Stimulated activated CD4-positive, alpha-beta T cell treated with anti-CD3 and anti-CD28 coated beads, TNF-alpha, amount 100 ng/mL, for 48 hours (primary cell): ENCODE results near the gene ZC3H12A.
A peak's percentile ranks its signal among the peaks of the same experiment; 100 is the strongest.

ENCODE experiments used
- DNase-seq, 3 donors: peaks; one replicate each; pipeline ENCODE4 v3.0.0-alpha.2; 2020; ENCODE audit warnings: low read depth in 3 of 3

The ZC3H12A gene

GRCh38 chr1:37478890-37479254 lies 4.5 kb downstream of the ZC3H12A start:
- no peak for DNase-seq

- DNase-seq = peak; percentile 81 to 90 (median 90)
These were observed 5.1 kb downstream of the ZC3H12A start for GRCh38 chr1:37479255-37480124.

DNA sequence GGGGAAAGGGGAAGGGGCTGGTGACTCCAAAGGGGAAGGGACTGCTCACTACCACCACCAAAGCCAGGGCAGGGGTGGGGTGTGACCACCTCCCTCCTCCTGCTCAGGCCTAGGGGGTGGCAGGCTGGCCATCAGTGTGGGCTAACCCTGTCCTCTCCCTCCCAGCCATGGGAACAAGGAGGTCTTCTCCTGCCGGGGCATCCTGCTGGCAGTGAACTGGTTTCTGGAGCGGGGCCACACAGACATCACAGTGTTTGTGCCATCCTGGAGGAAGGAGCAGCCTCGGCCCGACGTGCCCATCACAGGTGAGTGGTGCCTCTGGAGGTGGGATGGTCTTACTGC lies 5.7 kb downstream of the ZC3H12A start:
- DNase-seq = no peak

GRCh38 chr1:37480581-37481288 lies 6.4 kb downstream of the ZC3H12A start:
- DNase-seq = no peak

GRCh38 chr1:37481289-37482003 lies 7.1 kb downstream of the ZC3H12A start:
- DNase-seq = peak in 1 of 3 donors; percentile 30

- no peak for DNase-seq
These were observed 7.8 kb downstream of the ZC3H12A start for GRCh38 chr1:37482004-37482785.

DNA sequence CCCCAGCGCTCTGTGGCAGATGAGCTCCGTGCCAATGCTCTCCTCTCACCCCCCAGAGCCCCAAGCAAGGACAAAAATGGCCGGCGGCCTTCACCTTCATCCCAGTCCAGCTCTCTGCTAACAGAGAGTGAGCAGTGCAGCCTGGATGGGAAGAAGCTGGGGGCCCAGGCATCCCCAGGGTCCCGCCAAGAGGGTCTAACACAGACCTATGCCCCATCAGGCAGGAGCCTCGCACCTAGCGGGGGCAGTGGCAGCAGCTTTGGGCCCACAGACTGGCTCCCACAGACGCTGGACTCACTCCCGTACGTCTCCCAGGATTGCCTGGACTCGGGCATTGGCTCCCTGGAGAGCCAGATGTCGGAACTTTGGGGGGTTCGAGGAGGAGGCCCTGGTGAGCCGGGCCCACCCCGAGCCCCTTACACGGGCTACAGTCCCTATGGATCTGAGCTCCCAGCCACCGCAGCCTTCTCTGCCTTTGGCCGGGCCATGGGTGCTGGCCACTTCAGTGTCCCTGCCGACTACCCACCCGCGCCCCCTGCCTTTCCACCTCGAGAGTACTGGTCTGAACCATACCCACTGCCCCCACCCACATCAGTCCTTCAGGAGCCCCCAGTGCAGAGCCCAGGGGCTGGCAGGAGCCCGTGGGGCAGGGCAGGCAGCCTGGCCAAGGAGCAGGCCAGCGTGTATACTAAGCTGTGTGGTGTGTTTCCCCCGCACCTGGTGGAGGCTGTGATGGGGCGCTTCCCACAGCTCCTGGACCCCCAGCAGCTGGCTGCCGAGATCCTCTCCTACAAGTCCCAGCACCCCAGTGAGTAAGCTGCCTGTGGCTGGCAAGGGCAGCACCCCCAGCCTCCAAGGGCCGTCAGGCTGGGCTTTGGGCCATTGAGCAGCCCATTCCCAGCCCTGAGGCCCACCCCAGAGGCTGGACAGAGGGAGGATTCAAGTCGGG lies 8.7 kb downstream of the ZC3H12A start:
- no peak for DNase-seq

GRCh38 chr1:37483785-37484184 lies 9.4 kb downstream of the ZC3H12A start:
- DNase-seq = no peak

DNA sequence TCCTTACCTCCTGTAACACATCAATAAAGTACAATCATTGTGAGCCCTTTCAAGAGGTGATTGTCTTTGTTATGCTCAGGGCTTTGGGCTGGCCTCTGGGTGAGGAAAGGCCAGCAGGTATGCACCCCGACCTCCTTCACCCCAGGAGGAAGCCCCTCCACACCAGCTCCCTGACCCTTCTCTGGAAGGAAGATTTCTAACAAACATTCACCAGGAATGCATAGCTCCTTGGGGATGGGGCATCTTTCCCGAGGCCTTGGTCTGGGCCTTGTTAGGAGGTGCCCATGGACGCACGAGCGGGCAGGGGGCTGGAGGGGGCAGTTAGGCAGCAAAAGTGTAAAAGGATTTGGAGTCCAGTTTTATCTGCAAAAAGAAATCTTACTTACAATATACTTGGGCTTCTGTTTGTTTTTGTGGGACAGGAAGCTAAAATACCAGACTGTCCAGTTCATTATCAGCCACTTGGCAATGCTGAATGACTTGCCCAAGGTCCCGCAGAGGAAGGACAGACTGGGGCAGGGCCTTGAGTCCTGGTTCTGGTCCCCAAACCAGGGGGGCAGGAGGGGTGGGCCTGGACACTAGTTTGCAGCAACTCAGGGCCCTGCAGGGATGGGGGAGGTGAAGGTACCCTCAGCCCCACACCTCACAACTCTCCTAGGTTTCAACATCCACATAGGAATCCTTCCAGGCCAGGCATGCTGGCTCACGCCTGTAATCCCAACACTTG lies 10.1 kb downstream of the ZC3H12A start:
- DNase-seq = no peak

GRCh38 chr1:37485902-37486679 lies 11.7 kb downstream of the ZC3H12A start:
- no peak for DNase-seq

- peak in 2 of 3 donors; percentile 51 to 68 for DNase-seq
These were observed 12.6 kb downstream of the ZC3H12A start for GRCh38 chr1:37486680-37487618.

- no peak for DNase-seq
These were observed 13.2 kb downstream of the ZC3H12A start for GRCh38 chr1:37487619-37487984.

DNA sequence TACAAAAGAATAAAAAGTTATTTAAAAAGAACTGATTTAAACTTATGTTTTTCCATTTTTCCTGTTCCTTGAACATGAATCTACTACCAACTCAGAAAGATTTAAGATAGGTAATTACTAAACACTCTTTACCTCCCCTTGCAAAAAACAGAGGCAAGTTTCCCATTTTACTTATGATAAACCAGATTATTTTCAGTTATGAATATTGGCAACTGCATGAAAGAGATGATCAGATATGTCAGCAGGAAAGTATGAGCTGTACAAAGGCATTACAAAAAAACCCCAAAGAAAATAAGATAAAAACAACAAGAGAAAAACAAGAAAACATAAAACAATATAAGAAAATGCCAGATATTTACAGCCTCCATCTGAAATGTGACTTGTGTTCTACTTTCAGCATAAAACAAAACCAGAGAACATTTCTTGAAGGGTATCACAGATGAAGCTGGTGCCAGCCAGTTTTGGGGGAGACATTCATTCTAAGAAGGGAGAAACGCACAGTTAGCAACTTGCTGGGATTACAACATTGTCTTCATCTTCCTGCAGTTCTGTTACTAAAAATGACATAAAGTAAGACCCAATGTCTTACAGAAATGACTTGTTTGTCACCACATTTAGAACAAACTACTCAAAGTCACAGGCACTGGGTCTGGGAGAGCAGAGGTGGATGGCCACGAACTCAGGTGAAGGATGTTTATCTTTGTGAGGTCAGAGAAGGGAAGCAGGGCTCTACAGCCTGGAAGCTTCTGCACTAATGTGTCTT lies 19.1 kb downstream of the ZC3H12A start:
- no peak for DNase-seq

DNA sequence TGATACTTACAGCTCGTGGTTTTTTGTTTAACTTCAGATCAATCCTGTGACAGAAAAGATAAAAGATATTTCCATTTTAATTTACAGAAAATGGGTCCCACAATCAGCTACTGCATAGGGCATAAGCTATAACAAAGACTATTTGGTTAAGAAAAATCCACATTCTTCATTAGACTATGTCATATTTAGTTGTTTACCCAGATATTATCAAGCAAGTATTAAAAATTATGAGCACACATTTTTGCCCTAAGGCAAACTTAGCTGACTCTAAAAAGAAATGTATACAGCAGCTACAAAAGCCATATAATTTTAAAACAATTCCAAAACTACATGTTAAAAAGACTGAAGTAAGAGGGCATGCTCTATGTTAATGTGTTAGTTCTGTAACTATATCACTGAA lies 21.5 kb downstream of the ZC3H12A start:
- no peak for DNase-seq

DNA sequence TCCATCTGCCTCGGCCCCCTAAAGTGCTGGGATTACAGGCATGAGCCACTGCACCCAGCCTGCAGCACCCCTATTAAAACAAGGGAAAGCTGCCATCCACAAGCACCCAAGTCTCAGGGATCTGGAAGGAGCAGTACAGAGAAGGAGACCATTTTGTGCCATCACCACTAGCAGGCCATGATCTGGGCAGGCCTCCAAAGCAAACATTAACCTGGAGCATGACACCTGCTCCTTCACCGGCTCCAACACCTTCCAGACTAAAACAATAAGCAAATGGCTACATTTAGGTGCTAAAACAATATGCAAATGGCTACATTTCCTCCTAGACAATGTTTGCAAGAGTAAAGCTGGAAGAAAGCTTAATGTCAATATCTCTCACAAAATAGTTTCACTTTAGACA lies 23.5 kb downstream of the ZC3H12A start:
- DNase-seq = no peak

DNA sequence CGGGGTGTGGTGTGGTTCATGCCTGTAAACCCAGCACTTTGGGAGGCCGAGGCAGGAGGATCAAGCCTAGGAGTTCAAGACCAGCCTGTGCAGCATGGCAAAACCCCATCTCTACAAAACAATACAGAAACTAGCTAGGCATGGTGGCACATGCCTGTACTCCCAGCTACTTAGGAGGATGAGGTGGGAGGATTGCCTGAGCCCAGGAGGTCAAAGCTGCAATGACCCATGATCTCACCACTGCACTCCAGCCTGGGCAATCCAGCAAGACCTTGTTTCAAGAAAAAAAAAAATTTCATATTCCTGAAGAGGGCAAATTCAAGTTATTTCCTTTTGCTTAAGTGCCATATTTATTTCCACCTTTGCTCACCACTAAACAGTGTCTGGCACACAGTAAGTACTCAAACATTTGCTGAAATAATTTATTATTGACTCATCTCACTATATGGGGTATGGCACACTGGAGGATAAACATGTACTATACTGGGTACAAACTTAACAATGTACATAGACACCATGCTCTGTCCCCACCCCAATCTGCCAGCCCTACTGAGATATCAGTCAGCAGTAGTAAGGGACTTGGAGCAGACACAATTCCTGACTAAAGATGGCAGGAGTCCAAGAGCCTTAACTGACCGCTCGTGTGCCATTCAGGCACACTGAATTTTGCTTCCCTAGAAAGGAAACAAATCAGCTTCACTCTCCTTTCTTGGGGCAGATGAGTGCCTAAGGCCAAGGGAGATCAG lies 24.7 kb downstream of the ZC3H12A start:
- DNase-seq = no peak

- no peak for DNase-seq
These were observed 27.3 kb downstream of the ZC3H12A start for GRCh38 chr1:37501661-37502060.
